PFSK-1 (cell line): ENCODE measurements around the gene SLC4A11.

Experiments used
- FOXP2 ChIP-seq: optimal IDR thresholded peaks from 2 replicates; pipeline ENCODE3; 2011; ENCODE audit warnings: borderline replicate concordance, control low read depth, inconsistent platforms; ENCODE audit not compliant: insufficient read depth; ENCODE audit errors: extremely low read length, extremely low read depth
- POLR2AphosphoS5 ChIP-seq: IDR thresholded peaks from 2 replicates; pipeline ENCODE4 v1.6.1; 2012; ENCODE audit warnings: low read depth, mild to moderate bottlenecking, control low read depth, low read length, moderate library complexity
- SIN3A ChIP-seq: IDR thresholded peaks from 2 replicates; pipeline ENCODE4 v1.6.1; 2012; ENCODE audit warnings: mild to moderate bottlenecking, low read length, moderate library complexity, borderline replicate concordance; ENCODE audit not compliant: insufficient read depth
- TAF1 ChIP-seq: IDR thresholded peaks from 2 replicates; pipeline ENCODE4 v1.6.1; 2012; ENCODE audit warnings: low read length, control low read depth, borderline replicate concordance; ENCODE audit not compliant: insufficient read depth
- TF ChIP-seq, protein P1 (sequence below), 2 experiments: IDR thresholded peaks; 2 replicates each; pipeline versions ENCODE4 v1.6.1 to v1.8.0; 2011 to 2012; ENCODE audit warnings: low read depth in 2 of 2, low read length in 2 of 2, control low read depth in 1 of 2, inconsistent platforms in 1 of 2, mild to moderate bottlenecking in 1 of 2, moderate library complexity in 1 of 2; ENCODE audit not compliant: insufficient read depth in 1 of 2

SLC4A11 gene

DNA sequence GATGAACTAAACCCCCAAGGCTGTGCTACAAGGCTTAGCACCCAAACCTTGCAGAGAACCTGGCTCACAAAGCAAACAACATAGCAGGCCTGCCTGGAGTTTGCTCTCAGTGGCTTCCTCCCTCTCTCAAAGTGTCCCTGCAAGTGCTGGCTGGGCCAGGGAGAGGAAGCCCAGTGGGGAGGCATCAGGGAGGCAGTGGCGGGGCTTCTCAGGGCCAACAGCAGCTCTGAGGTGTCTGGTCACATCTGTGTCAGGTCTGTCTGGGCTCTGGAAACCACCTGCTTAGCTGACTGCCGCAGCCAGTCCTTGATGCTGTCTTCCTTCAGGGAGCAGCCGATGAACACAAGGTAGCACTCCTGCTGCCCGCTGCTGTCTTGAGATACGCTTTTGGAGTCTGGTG, 16.7 kb upstream of the SLC4A11 start:
- TF ChIP-seq, protein P1, sequence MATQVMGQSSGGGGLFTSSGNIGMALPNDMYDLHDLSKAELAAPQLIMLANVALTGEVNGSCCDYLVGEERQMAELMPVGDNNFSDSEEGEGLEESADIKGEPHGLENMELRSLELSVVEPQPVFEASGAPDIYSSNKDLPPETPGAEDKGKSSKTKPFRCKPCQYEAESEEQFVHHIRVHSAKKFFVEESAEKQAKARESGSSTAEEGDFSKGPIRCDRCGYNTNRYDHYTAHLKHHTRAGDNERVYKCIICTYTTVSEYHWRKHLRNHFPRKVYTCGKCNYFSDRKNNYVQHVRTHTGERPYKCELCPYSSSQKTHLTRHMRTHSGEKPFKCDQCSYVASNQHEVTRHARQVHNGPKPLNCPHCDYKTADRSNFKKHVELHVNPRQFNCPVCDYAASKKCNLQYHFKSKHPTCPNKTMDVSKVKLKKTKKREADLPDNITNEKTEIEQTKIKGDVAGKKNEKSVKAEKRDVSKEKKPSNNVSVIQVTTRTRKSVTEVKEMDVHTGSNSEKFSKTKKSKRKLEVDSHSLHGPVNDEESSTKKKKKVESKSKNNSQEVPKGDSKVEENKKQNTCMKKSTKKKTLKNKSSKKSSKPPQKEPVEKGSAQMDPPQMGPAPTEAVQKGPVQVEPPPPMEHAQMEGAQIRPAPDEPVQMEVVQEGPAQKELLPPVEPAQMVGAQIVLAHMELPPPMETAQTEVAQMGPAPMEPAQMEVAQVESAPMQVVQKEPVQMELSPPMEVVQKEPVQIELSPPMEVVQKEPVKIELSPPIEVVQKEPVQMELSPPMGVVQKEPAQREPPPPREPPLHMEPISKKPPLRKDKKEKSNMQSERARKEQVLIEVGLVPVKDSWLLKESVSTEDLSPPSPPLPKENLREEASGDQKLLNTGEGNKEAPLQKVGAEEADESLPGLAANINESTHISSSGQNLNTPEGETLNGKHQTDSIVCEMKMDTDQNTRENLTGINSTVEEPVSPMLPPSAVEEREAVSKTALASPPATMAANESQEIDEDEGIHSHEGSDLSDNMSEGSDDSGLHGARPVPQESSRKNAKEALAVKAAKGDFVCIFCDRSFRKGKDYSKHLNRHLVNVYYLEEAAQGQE (IDR thresholded peaks at IDR 0.05; ENCODE audit: insufficient read depth in 1 of 2, low read depth in 2 of 2, low read length in 2 of 2), result no peak
- no peak for TF ChIP-seq FOXP2

DNA sequence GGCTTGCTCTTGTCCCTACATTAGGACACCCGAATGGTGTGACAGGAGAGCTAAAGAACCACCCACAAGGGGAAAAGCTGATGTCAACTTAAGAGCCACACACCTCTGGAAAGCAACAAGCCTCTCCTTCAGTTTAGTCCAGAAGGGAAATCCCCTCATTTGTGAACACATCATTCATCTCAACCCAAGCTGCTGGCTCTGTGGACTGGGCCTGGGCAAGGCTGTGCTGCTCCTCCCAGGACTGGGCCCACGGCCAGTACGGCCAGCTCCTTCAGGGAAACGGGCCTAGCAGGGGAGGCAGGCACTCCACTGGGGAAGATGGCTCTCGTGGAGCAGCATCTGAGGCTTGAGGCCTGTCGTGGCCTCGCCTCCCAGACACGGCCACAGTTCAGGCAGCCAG, 12.8 kb upstream of the SLC4A11 start:
- TF ChIP-seq TAF1 (no peak), SIN3A (no peak), FOXP2 (no peak), POLR2AphosphoS5 (no peak)
- TF ChIP-seq, protein P1 (IDR thresholded peaks at IDR 0.05; ENCODE audit: insufficient read depth in 1 of 2, low read depth in 2 of 2, low read length in 2 of 2), result no peak

DNA sequence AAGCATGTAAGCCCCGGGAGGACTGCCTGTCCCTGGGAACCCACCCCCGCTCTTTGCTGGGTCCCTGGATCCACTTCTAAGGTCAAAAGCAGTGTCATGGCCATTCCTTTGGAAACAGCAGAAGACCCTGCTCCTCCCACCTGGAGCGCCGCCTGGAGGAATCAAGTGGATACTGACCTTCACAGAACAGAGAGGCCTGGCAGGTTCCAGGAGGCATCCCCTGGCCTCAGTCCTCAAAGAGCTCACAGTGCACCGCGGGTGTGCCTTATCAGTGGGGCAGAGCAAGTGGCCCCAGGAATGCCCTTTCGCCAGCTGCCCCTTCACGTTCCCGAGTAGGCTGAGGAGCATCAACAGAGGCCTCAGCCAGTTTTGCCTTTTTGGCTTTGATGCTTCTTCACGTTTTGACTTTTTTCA, 11.1 kb upstream of the SLC4A11 start:
- no peak for TF ChIP-seq FOXP2
- TF ChIP-seq, protein P1 (IDR thresholded peaks at IDR 0.05; ENCODE audit: insufficient read depth in 1 of 2, low read depth in 2 of 2, low read length in 2 of 2), result no peak
- TF ChIP-seq TAF1, result no peak
- TF ChIP-seq POLR2AphosphoS5, result no peak
- TF ChIP-seq SIN3A, result no peak

DNA sequence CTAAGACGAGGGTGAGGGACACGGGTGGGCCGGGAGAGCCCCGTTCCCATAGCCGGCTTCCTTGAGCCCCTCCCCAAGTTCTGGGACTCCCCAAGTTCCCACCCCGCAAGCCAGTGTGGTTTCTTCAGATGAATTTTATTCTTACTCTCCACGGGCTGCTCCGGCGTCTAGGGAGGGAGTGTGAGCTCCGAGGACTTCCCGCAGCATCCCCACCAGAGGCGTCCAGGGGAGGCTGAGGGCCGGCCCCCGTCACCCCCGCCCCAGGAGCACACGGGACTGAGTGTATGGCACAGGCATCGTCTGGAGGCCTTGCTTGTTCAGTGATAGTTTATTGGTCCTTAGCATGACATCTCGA, 10.0 kb upstream of the SLC4A11 start:
- TF ChIP-seq FOXP2, result no peak
- no peak for TF ChIP-seq TAF1
- TF ChIP-seq SIN3A, result no peak
- no peak for TF ChIP-seq POLR2AphosphoS5
- TF ChIP-seq, protein P1 (IDR thresholded peaks at IDR 0.05; ENCODE audit: insufficient read depth in 1 of 2, low read depth in 2 of 2, low read length in 2 of 2), result no peak

DNA sequence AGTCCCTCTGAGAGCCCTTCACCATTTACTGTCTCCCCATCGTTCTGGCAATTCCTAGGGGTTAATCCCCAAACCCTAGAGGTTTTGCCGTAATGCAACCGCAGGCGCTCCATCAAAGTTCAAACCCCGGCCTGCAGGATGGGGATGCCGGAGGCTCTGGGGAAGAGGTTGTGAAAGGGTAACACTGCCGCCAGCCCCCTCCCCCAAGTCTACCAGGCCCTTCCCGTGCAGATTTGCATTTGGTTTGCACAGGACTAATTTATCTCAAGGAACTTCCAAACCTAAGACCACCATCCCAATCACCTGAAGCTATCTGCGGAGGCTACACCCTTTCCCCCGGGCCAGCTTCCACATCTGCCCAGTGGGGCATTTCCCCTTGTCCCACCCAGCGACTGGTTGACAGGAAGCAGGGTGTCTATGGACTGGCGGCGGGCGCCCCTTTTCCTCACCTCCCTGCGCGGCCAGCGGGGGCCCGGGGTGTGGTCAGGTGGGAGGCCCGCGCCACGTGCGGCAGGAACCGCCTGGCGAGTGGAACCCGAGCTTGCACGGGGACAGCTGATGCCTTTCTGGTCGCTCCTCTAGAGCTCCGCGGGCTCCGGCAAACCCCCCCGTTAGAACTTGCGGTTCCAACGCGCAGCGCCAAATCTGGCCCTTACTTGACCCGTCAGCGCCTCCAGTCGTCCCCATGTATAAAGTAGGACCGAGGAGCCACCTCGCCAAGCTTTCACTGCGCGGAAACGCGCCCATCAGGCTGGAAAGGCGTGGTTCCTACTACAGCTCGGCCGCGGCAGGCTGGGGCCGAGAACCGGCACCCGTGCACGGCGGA, 9.4 kb upstream of the SLC4A11 start:
- TF ChIP-seq, protein P1 (IDR thresholded peaks at IDR 0.05; ENCODE audit: insufficient read depth in 1 of 2, low read depth in 2 of 2, low read length in 2 of 2), result no peak
- TF ChIP-seq POLR2AphosphoS5 (no peak), TAF1 (no peak)
